ENCODE measurements around the gene CADPS.

CADPS gene

GRCh38 chr3:62475306-62475705, 399.9 kb downstream of the CADPS start:
- Histone ChIP-seq H3K9ac (ENCODE audit: low read length) (no peak overlapping the region), H3K9me2 (ENCODE audit: low read depth, low read length) (no peaks in the 10 kb centered on the region), H3K4me3 (ENCODE audit: low read depth, low read length, poor library complexity, severe bottlenecking) (no peak overlapping the region), H3K4me2 (ENCODE audit: low read length) (no peak overlapping the region), H3K9me3 (ENCODE audit: low read length) (no peaks in the 10 kb centered on the region), H3K79me2 (ENCODE audit: insufficient read depth, low read length) (no peaks in the 10 kb centered on the region), H3K36me3 (ENCODE audit: insufficient read depth, low read length) (no peaks in the 10 kb centered on the region), H3K27ac (ENCODE audit: low read depth, low read length, poor library complexity, severe bottlenecking) (no peak overlapping the region), H3K27me3 (ENCODE audit: insufficient read depth, low read length) (no peaks in the 10 kb centered on the region), H2AFZ (ENCODE audit: low read length) (no peak overlapping the region), H4K20me1 (ENCODE audit: insufficient read depth, low read length) (no peaks in the 10 kb centered on the region), H3K4me1 (ENCODE audit: insufficient read depth, low read length, severe bottlenecking) (no peaks in the 10 kb centered on the region), H3F3A (ENCODE audit: insufficient read depth, low read length) (no peaks in the 10 kb centered on the region)
- TF ChIP-seq EZH2 (IDR thresholded peaks at IDR 0.05; ENCODE audit: borderline replicate concordance, low read length) (no peak), CTCF (IDR thresholded peaks at IDR 0.05; ENCODE audit: low read length) (no peak)

GRCh38 chr3:62467966-62468722, 407.1 kb downstream of the CADPS start:
- no peaks in the 10 kb centered on the region for H3K27me3 ChIP-seq (ENCODE audit: insufficient read depth, low read length)
- H3K36me3 ChIP-seq (ENCODE audit: insufficient read depth, low read length) = no peaks in the 10 kb centered on the region
- no peak overlapping the region for H3K27ac ChIP-seq (ENCODE audit: low read depth, low read length, poor library complexity, severe bottlenecking)
- TF ChIP-seq EZH2 (IDR thresholded peaks at IDR 0.05; ENCODE audit: borderline replicate concordance, low read length) = no peak
- no peak for TF ChIP-seq CTCF (IDR thresholded peaks at IDR 0.05; ENCODE audit: low read length)
- no peak overlapping the region for H3K4me3 ChIP-seq (ENCODE audit: low read depth, low read length, poor library complexity, severe bottlenecking)
- no peaks in the 10 kb centered on the region for H3K9me3 ChIP-seq (ENCODE audit: low read length)
- no peak overlapping the region for H3K9ac ChIP-seq (ENCODE audit: low read length)
- no peaks in the 10 kb centered on the region for H3K4me1 ChIP-seq (ENCODE audit: insufficient read depth, low read length, severe bottlenecking)
- H4K20me1 ChIP-seq (ENCODE audit: insufficient read depth, low read length) = no peaks in the 10 kb centered on the region
- no peaks in the 10 kb centered on the region for H3K9me2 ChIP-seq (ENCODE audit: low read depth, low read length)
- H3K4me2 ChIP-seq (ENCODE audit: low read length) = no peak overlapping the region
- no peaks in the 10 kb centered on the region for H3K79me2 ChIP-seq (ENCODE audit: insufficient read depth, low read length)
- no peak overlapping the region for H2AFZ ChIP-seq (ENCODE audit: low read length)
- H3F3A ChIP-seq (ENCODE audit: insufficient read depth, low read length) = no peaks in the 10 kb centered on the region

- H3K36me3 ChIP-seq (ENCODE audit: insufficient read depth, low read length) = no peaks in the 10 kb centered on the region
- no peak overlapping the region for H2AFZ ChIP-seq (ENCODE audit: low read length)
These were observed 412.4 kb downstream of the CADPS start for GRCh38 chr3:62462788-62463187.

More at GRCh38 chr3:62462788-62463187, 412.4 kb downstream of the CADPS start:
- Histone ChIP-seq H3K9me3 (ENCODE audit: low read length) (no peaks in the 10 kb centered on the region), H3K27me3 (ENCODE audit: insufficient read depth, low read length) (no peaks in the 10 kb centered on the region), H3K4me2 (ENCODE audit: low read length) (no peak overlapping the region), H3K27ac (ENCODE audit: low read depth, low read length, poor library complexity, severe bottlenecking) (no peak overlapping the region), H3K9ac (ENCODE audit: low read length) (no peak overlapping the region), H3K4me3 (ENCODE audit: low read depth, low read length, poor library complexity, severe bottlenecking) (no peak overlapping the region), H3F3A (ENCODE audit: insufficient read depth, low read length) (no peaks in the 10 kb centered on the region), H3K9me2 (ENCODE audit: low read depth, low read length) (no peaks in the 10 kb centered on the region), H4K20me1 (ENCODE audit: insufficient read depth, low read length) (no peaks in the 10 kb centered on the region), H3K79me2 (ENCODE audit: insufficient read depth, low read length) (no peaks in the 10 kb centered on the region), H3K4me1 (ENCODE audit: insufficient read depth, low read length, severe bottlenecking) (no peaks in the 10 kb centered on the region)
- TF ChIP-seq CTCF (IDR thresholded peaks at IDR 0.05; ENCODE audit: low read length) (no peak), EZH2 (IDR thresholded peaks at IDR 0.05; ENCODE audit: borderline replicate concordance, low read length) (no peak)

Measured in OCI-LY1 (cell line).